HepG2 (cell line): Measurements from ENCODE around the gene TFG. TPM values are rescaled to one million over a fixed set of nuclear protein-coding genes. Genes with fewer than 3 reads are reported as not detected.

Experiments
- ATAC-seq: fragments of 200-7000 bp; cut with Tn5 transposase; 3 replicates; pipeline ENCODE4 v1.9.1; 2020; ENCODE audit warnings: mild to moderate bottlenecking, moderate library complexity
- BruUV-seq: library from RNA; stranded (reverse); fragments of 400-500 nt; replicated peaks from 2 replicates; lab custom pipeline; 2021; lab: Mats Ljungman, UMichigan
- CTCF ChIA-PET: fragments of 300-600 bp; formaldehyde crosslinking; extraction: SDS; loops from one replicate; lab custom pipeline; 2021; ENCODE audit warnings: low total read pairs, inconsistent platforms, low intra/inter-chr PET ratio; lab: Yijun Ruan, JAX
- POLR2A ChIA-PET: fragments of 350-600 bp; sonication (Branson Sonifier 250); formaldehyde crosslinking; loops from one replicate; lab custom pipeline; 2020; ENCODE audit warnings: antibody characterized with exemption, inconsistent platforms; lab: Yijun Ruan, JAX
- DNase-seq: peaks from one replicate; pipeline ENCODE4 v3.0.0-alpha.2; 2015; ENCODE audit warnings: low spot score
- FAIRE-seq: peaks from 3 replicates; lab custom pipeline; 2011; peaks lifted over from hg19 to GRCh38; lab: Jason Lieb, UNC
- H2AFZ ChIP-seq: one replicate; pipeline ENCODE4 v1.6.1; 2011; ENCODE audit warnings: low read length, inconsistent platforms
- H3K27ac ChIP-seq: fragments of 300-600 bp; 3 replicates; pipeline ENCODE4 v1.8.0; 2011; ENCODE audit warnings: mixed run types, mild to moderate bottlenecking, mixed read lengths, low read length, inconsistent platforms; ENCODE audit not compliant: insufficient read depth; ENCODE audit errors: extremely low read length
- H3K27me3 ChIP-seq, 2 experiments: fragments of 200-600 bp in 1 of 2; 2 replicates in 1 of 2; 3 replicates in 1 of 2; pipeline versions ENCODE4 v1.6.0 to v1.8.0; 2011; ENCODE audit warnings: low read length in 2 of 2, mild to moderate bottlenecking in 2 of 2, moderate library complexity in 2 of 2, inconsistent platforms in 1 of 2; ENCODE audit not compliant: insufficient read depth in 2 of 2, control insufficient read depth in 1 of 2
- H3K36me3 ChIP-seq, 2 experiments: fragments of 200-600 bp in 1 of 2; replicated peaks in 1 of 2; 2 replicates in 1 of 2; 3 replicates in 1 of 2; pipeline versions ENCODE4 v1.5.1 to v1.8.0; 2011; ENCODE audit warnings: low read length in 2 of 2, inconsistent platforms in 1 of 2; ENCODE audit not compliant: insufficient read depth in 2 of 2, control insufficient read depth in 1 of 2
- H3K4me1 ChIP-seq: 2 replicates; pipeline ENCODE4 v1.5.1; 2012; ENCODE audit warnings: low read length, inconsistent platforms; ENCODE audit not compliant: insufficient read depth
- H3K4me2 ChIP-seq: 2 replicates; pipeline ENCODE4 v1.6.0; 2011; ENCODE audit warnings: low read depth, low read length, inconsistent platforms
- H3K4me3 ChIP-seq, 3 experiments: fragments of 200-600 bp in 1 of 3; sonication (generic), shearing (Covaris generic) in 1 of 3; replicated peaks in 1 of 3; 2 replicates each; pipeline ENCODE4 v1.5.1; 2011 to 2016; ENCODE audit warnings: low read length in 3 of 3, inconsistent platforms in 2 of 3, low read depth in 2 of 3, mild to moderate bottlenecking in 2 of 3, control low read depth in 1 of 3, mixed read lengths in 1 of 3; ENCODE audit not compliant: insufficient read depth in 1 of 3
- H3K79me2 ChIP-seq: one replicate; pipeline ENCODE4 v1.6.1; 2011; ENCODE audit warnings: low read length, inconsistent platforms; ENCODE audit not compliant: insufficient read depth
- H3K9ac ChIP-seq: 2 replicates; pipeline ENCODE4 v1.6.0; 2011; ENCODE audit warnings: mild to moderate bottlenecking, low read depth, low read length, inconsistent platforms; ENCODE audit not compliant: insufficient read depth
- H3K9me3 ChIP-seq: 2 replicates; pipeline ENCODE4 v1.5.1; 2012; ENCODE audit warnings: mild to moderate bottlenecking, low read length
- H4K20me1 ChIP-seq: 2 replicates; pipeline ENCODE4 v1.6.0; 2011; ENCODE audit warnings: inconsistent platforms, mild to moderate bottlenecking, low read length, moderate library complexity; ENCODE audit not compliant: insufficient read depth
- ATF3 ChIP-seq: sonication (generic); formaldehyde crosslinking; IDR thresholded peaks from 2 replicates; pipeline ENCODE4 v1.4.0; 2020; ENCODE audit warnings: missing genetic modification reagents
- BORCS8-MEF2B ChIP-seq: sonication (generic); formaldehyde crosslinking; IDR thresholded peaks from 2 replicates; pipeline ENCODE4 v1.8.0; 2022; ENCODE audit warnings: mild to moderate bottlenecking, missing genetic modification reagents
- CREM ChIP-seq, 2 experiments: sonication (generic) in 1 of 2; formaldehyde crosslinking in 1 of 2; IDR thresholded peaks; 2 replicates each; pipeline versions ENCODE4 v1.4.0 to v1.6.1; 2016 to 2020; ENCODE audit warnings: antibody characterized with exemption in 1 of 2, mild to moderate bottlenecking in 1 of 2, missing genetic modification reagents in 1 of 2
- ETS1 ChIP-seq: sonication (generic); formaldehyde crosslinking; IDR thresholded peaks from 2 replicates; pipeline ENCODE4 v1.4.0; 2020; ENCODE audit warnings: missing genetic modification reagents
- HCFC1 ChIP-seq: fragments of 150-350 bp; IDR thresholded peaks from 2 replicates; pipeline ENCODE4 v1.6.1; 2014; ENCODE audit warnings: low read depth, low read length
- MEIS2 ChIP-seq: sonication (generic); formaldehyde crosslinking; IDR thresholded peaks from 2 replicates; pipeline ENCODE4 v1.9.0; 2021; ENCODE audit warnings: mild to moderate bottlenecking, missing genetic modification reagents
- SIX4 ChIP-seq: sonication (generic); formaldehyde crosslinking; IDR thresholded peaks from 2 replicates; pipeline ENCODE4 v1.4.0; 2020; ENCODE audit warnings: missing genetic modification reagents
- SMARCE1 ChIP-seq: fragments of 450-650 bp; IDR thresholded peaks from 2 replicates; pipeline ENCODE4 v1.6.1; 2017; ENCODE audit warnings: borderline replicate concordance
- SP1 ChIP-seq, 2 experiments: fragments of 450-650 bp in 1 of 2; sonication (generic) in 1 of 2; formaldehyde crosslinking in 1 of 2; IDR thresholded peaks; 2 replicates each; pipeline versions ENCODE4 v1.4.0 to v1.6.1; 2016 to 2020; ENCODE audit warnings: missing genetic modification reagents in 1 of 2
- TBX3 ChIP-seq: fragments of 450-650 bp; IDR thresholded peaks from 2 replicates; pipeline ENCODE4 v1.6.1; 2017; ENCODE audit warnings: antibody characterized with exemption, mild to moderate bottlenecking, inconsistent platforms, borderline replicate concordance
- TMF1 ChIP-seq: sonication (generic); formaldehyde crosslinking; IDR thresholded peaks from 2 replicates; pipeline ENCODE4 v1.8.1; 2022; ENCODE audit warnings: low read depth, missing genetic modification reagents
- ZFP62 ChIP-seq: sonication (generic); formaldehyde crosslinking; IDR thresholded peaks from 2 replicates; pipeline ENCODE4 v1.4.0; 2020; ENCODE audit warnings: missing genetic modification reagents
- ZNF20 ChIP-seq: sonication (generic); formaldehyde crosslinking; IDR thresholded peaks from 2 replicates; pipeline ENCODE4 v1.4.0; 2020; ENCODE audit warnings: mild to moderate bottlenecking, moderate library complexity, missing genetic modification reagents
- ZNF3 ChIP-seq: IDR thresholded peaks from 2 replicates; pipeline ENCODE4 v1.7.0; 2017; ENCODE audit warnings: inconsistent platforms
- WGBS: methylation state at CpG from one replicate; pipeline ENCODE4 v1.1.6; 2017; ENCODE audit warnings: low lambda C conversion rate; 5-methylcytosine and 5-hydroxymethylcytosine counted together
- in situ Hi-C: cut with HindIII; loops from 2 replicates; pipeline ENCODE4 v1.10.0; 2017; ENCODE audit warnings: low pct_unique_long_range_greater_than_20kb; ENCODE audit not compliant: extremely low pct_ligation_motif_present
- intact Hi-C: fragments of 100-400 bp; cut with micrococcal nuclease; formaldehyde crosslinking; loops from one replicate; pipeline ENCODE4 v1.10.0; 2022; ENCODE audit not compliant: unreplicated experiment
- polyA plus RNA-seq, 8 experiments: library from polyadenylated mRNA; depleted of rRNA in 3 of 8; stranded (reverse) in 7 of 8; unstranded in 1 of 8; fragments of >200 nt; fragmentation: Illumina TruSeq in 4 of 8; extraction: Trizol in 4 of 8; gene quantifications; 2 replicates each; pipeline versions ENCODE4 v1.2.1 to v1.2.3, GENCODE V29; 2011 to 2016; ENCODE audit warnings: low read depth in 4 of 8, missing spikeins in 1 of 8, mixed read lengths in 1 of 8; ENCODE audit not compliant: insufficient read depth in 1 of 8
- total RNA-seq, 5 experiments: library from RNA; depleted of rRNA; stranded (reverse); fragments of >200 nt; fragmentation: Illumina TruSeq; extraction: Trizol; gene quantifications; 2 replicates each; pipeline ENCODE4 v1.2.3, GENCODE V29; 2016; ENCODE audit warnings: low read depth in 1 of 5
- TF ChIP-seq, protein P1 (sequence below): sonication (generic); formaldehyde crosslinking; IDR thresholded peaks from 2 replicates; pipeline ENCODE4 v1.8.0; 2022; ENCODE audit warnings: low read depth, missing genetic modification reagents
- TF ChIP-seq, protein P2 (sequence below): sonication (generic); formaldehyde crosslinking; conservative IDR thresholded peaks from 2 replicates; pipeline ENCODE4 v1.8.0; 2022; ENCODE audit warnings: low read depth, missing genetic modification reagents
- TF ChIP-seq, protein P3 (sequence below): sonication (generic); formaldehyde crosslinking; IDR thresholded peaks from 2 replicates; pipeline ENCODE4 v1.4.0; 2020; ENCODE audit warnings: missing genetic modification reagents, borderline replicate concordance

The TFG gene
- total and polyA plus RNA-seq, 2 of the 13 experiments (the other 11 are each of a cell fraction or from before 2014, with no cell fraction given): 53.6 to 71.7 TPM

DNA sequence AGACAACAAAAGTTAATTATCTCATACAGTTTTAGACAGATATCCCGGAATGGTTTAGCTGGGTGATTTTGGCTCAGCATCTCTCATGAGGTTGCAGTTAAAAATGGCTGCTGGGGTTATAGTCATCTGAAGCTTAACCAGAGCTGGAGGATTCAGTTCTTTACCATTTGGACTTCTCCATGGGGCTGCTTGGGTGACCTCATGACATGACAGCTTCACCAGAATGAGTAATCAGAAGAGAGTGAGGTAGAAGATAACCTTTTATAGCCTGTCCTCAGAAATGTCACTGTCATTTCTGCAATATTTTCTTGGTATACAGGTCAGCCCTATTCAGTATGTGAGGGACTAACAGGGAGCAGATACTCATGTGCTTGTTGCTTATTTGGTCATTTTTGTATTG lies 30.9 kb downstream of the TFG start:
- Histone ChIP-seq H3K27me3 (no peaks in the 10 kb centered on the region), H3K4me2 (no peak overlapping the region), H3K9me3 (no peaks in the 10 kb centered on the region), H3K27ac (no peak overlapping the region), H3K4me1 (no peaks in the 10 kb centered on the region), H3K79me2 (no peaks in the 10 kb centered on the region), H2AFZ (no peak overlapping the region), H3K36me3 (peaks cover 18 to 82% of the 10 kb centered on the region in 2 experiments), H3K9ac (no peak overlapping the region), H3K4me3 (no peak overlapping the region), H4K20me1 (no peaks in the 10 kb centered on the region; the same call in 1 of the 2 replicates)
- POLR2A ChIA-PET: no interaction called here
- ATAC-seq (no peak), FAIRE-seq (no peak), DNase-seq (no peak)
- CTCF ChIA-PET: no interaction called here
- TF ChIP-seq, protein P1, sequence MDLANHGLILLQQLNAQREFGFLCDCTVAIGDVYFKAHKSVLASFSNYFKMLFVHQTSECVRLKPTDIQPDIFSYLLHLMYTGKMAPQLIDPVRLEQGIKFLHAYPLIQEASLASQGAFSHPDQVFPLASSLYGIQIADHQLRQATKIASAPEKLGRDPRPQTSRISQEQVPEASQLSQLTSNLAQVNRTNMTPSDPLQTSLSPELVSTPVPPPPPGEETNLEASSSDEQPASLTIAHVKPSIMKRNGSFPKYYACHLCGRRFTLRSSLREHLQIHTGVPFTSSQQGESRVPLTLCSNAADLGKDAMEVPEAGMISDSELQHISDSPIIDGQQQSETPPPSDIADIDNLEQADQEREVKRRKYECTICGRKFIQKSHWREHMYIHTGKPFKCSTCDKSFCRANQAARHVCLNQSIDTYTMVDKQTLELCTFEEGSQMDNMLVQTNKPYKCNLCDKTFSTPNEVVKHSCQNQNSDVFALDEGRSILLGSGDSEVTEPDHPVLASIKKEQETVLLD (CRISPR knock-in tag): no peak
- no peak for TF ChIP-seq ETS1 (CRISPR knock-in tag)
- TF ChIP-seq, protein P2, sequence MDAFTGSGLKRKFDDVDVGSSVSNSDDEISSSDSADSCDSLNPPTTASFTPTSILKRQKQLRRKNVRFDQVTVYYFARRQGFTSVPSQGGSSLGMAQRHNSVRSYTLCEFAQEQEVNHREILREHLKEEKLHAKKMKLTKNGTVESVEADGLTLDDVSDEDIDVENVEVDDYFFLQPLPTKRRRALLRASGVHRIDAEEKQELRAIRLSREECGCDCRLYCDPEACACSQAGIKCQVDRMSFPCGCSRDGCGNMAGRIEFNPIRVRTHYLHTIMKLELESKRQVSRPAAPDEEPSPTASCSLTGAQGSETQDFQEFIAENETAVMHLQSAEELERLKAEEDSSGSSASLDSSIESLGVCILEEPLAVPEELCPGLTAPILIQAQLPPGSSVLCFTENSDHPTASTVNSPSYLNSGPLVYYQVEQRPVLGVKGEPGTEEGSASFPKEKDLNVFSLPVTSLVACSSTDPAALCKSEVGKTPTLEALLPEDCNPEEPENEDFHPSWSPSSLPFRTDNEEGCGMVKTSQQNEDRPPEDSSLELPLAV: no peak
- no peak for TF ChIP-seq ZNF3
- no peak for TF ChIP-seq ATF3 (CRISPR knock-in tag)
- no peak for TF ChIP-seq SMARCE1
- no peak for TF ChIP-seq SIX4
- TF ChIP-seq ZFP62 (CRISPR knock-in tag): no peak
- TF ChIP-seq, protein P3, sequence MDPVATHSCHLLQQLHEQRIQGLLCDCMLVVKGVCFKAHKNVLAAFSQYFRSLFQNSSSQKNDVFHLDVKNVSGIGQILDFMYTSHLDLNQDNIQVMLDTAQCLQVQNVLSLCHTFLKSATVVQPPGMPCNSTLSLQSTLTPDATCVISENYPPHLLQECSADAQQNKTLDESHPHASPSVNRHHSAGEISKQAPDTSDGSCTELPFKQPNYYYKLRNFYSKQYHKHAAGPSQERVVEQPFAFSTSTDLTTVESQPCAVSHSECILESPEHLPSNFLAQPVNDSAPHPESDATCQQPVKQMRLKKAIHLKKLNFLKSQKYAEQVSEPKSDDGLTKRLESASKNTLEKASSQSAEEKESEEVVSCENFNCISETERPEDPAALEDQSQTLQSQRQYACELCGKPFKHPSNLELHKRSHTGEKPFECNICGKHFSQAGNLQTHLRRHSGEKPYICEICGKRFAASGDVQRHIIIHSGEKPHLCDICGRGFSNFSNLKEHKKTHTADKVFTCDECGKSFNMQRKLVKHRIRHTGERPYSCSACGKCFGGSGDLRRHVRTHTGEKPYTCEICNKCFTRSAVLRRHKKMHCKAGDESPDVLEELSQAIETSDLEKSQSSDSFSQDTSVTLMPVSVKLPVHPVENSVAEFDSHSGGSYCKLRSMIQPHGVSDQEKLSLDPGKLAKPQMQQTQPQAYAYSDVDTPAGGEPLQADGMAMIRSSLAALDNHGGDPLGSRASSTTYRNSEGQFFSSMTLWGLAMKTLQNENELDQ (CRISPR knock-in tag): no peak
- TF ChIP-seq MEIS2 (CRISPR knock-in tag): no peak
- no peak for TF ChIP-seq BORCS8-MEF2B (CRISPR knock-in tag)
- TF ChIP-seq TMF1 (CRISPR knock-in tag): no peak
- no peak for TF ChIP-seq HCFC1
- TF ChIP-seq ZNF20 (CRISPR knock-in tag): no peak
- no peak for TF ChIP-seq TBX3
- no peak for TF ChIP-seq SP1 (IDR thresholded peaks at IDR 0.05)
- TF ChIP-seq SP1 (CRISPR knock-in tag; IDR thresholded peaks at IDR 0.05): no peak
- TF ChIP-seq CREM (IDR thresholded peaks at IDR 0.05): no peak
- no peak for TF ChIP-seq CREM (CRISPR knock-in tag; IDR thresholded peaks at IDR 0.05)
- BruUV-seq: no TSS peak
- 94% methylated on average over 1 of the region's 1 CpG for WGBS
- in situ Hi-C loops (no loop called here), intact Hi-C loops (no loop called here)
